ENCODE measurements around the gene SNRNP70. TPM values are rescaled to one million over a fixed set of nuclear protein-coding genes. Genes with fewer than 3 reads are reported as not detected.

Gene SNRNP70, protein sequence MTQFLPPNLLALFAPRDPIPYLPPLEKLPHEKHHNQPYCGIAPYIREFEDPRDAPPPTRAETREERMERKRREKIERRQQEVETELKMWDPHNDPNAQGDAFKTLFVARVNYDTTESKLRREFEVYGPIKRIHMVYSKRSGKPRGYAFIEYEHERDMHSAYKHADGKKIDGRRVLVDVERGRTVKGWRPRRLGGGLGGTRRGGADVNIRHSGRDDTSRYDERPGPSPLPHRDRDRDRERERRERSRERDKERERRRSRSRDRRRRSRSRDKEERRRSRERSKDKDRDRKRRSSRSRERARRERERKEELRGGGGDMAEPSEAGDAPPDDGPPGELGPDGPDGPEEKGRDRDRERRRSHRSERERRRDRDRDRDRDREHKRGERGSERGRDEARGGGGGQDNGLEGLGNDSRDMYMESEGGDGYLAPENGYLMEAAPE
- total RNA-seq (2022; extraction: Qiagen RNA extraction; ENCODE audit: low read depth), result 263 to 401 TPM (median 360 TPM) in 5 replicates

DNA sequence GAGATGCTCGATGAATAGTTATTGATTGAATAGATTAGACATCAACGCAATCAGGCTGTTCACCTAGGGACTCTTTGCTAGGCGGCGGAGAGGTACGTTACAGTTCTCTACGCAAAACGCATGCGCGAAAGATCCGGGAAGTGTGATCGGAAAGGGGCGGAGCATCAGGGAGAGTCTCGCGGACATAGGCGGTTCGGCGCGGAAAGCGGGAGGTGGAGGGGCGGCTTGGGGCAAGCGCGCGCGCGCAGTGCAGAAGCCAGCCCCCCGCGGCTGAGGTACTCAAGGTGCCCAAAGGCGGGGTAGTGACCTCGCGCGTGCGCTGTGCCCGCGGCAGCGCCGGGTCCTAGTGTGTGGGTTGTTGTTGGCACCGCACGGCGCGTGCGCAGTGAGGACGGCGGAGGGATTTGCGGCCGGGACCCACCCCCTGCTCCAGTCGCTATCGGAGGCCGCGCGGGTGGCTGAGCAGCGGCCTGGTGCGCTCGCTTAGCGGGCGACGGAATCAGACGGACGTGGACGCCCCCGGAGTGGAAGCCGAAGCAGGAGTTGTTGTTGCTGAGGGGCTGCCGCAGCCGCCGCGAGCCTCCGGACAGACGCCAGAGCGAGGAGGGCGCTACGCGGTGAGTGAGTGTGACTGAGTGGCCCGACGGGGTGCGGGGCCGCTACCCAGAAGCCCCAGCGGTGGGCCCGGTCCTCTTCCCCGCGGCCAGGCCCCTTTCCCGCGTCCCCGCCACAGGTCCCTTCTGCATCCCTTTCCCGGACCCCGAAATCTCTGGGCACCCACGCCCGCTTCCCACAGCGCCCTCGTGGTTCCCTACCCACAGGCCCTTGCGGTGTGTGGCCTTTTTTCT is at the start of gene SNRNP70:
SNRNP70 (plus strand) TSS at position 432 of the 848 bp plus-strand sequence. CDS start 964 bp downstream, outside the sequence.

DNA sequence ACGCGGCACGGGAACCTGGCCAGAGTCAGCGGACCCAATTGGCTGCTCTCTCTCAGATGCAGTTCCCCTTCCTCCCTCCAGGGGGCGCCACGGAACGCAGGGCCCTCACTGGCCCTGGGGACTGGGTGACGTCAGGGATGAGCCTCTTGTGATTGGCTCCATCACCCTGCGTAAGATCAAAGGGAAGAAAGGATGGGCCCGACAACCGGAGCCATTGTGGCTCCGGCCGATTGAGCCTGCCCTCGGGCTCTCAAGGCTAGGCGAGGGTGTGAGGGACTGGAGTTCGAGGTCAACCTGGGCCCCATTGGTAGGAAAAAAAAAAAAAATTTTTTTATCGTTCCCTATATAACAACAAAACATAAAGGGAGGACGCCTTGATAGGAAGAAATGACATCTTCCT is 48.4 kb upstream of the SNRNP70 start, which contains the start of gene CGB1:
CGB1 (minus strand) TSS at position 81 of the 400 bp plus-strand sequence. CDS start 184 bp downstream, outside the sequence.

DNA sequence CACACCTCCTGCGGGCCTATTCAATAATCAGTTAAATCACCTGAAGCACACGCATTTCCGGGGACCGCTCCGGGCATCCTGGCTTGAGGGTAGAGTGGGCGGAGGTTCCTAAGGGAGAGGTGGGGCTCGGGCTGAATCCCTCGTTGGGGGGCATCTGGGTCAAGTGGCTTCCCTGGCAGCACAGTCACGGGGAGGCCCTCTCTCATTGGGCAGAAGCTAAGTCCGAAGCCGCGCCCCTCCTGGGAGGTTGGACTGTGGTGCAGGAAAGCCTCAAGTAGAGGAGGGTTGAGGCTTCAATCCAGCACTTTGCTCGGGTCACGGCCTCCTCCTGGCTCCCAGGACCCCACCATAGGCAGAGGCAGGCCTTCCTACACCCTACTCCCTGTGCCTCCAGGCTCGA is 41.7 kb upstream of the SNRNP70 start, which contains the start of gene CGB5:
CGB5 (plus strand) TSS at position 301 of the 400 bp plus-strand sequence. CDS start 362 bp downstream, outside the sequence.

DNA sequence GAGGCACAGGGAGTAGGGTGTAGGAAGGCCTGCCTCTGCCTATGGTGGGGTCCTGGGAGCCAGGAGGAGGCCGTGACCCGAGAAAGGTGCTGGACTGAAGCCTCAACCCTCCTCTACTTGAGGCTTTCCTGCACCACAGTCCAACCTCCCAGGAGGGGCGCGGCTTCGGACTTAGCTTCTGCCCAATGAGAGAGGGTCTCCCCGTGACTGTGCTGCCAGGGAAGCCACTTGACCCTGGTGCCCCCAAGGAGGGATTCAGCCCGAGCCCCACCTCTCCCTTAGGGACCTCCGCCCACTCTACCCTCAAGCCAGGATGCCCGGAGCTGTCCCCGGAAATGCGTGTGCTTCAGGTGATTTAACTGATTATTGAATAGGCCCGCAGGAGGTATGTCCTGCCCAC is 36.2 kb upstream of the SNRNP70 start, which contains the start of gene CGB8:
CGB8 (minus strand) TSS at position 101 of the 400 bp plus-strand sequence. CDS start 372 bp downstream, outside the sequence.

DNA sequence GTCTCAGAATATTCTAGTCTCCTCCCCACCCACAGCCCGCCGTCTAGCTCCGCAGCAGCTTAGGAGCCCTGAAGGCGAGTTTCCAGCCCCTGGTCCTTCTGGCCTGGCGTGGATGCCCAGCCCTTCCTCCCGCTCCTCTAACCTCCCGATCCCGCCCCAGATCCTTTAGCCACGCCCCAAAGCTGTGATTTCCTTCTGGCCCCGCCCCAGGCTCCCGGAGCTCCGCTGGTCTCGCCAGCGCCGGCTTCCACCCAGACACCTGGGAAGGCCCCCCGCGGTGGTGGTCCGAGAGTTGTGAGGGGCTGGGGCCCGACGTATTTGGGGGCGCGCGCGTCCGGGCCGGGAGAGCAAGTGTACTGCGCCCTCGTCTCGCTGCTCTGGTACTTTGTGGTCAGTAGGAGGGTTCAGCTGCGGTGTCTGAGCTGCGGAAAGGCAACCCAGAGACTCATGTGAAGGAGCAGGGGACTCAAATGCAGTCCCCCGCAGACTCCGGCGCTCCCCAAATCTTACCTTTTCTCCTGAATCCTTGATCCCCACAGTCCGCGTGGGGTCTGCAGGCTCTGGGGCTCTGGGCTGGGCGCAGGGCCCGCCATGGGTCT is 27.5 kb upstream of the SNRNP70 start, which contains the start of gene CGB7:
CGB7 (minus strand) TSS at position 114 of the 599 bp plus-strand sequence. CDS start 2,374 bp downstream, outside the sequence.

DNA sequence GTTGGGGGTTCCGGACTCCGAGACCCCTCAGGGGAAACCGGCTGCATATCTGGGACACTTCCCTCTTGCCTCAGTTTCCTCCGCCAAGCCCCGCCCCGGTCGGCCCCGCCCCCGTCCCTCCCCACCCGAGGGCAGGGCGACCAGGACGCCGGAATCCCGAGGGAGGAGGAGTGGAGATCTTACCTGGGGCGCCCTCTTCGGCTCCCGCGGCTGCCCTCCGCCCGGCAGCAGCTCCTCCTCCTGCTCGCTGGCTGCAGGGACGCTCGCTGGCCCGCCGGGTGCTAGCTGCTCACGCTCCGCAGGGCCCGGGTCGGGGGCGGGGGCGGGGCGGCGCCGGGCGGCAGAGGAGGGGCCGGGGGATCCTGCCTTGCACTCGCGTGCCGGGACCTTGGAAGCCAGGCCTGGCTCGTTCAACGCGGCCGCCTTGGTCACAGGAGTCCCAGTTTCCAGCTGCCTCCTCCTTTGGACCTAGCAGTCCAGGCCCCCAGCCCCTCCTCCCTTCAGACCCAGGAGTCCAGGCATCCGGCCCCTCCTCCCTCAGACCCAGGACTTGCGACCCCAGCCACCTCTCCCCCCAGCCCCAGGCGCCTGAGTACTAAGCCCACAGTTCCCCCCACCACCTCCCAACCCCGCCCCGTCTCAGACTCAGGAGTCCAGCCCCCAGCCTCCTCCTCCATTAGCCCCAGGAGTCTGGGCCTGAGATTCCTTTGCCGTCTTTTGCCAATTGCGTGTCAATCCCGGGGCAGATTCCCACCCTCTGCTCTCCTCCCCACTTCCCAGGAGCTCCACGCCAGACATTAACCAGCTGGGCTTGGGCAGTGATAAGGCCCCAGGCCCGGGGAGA is 20.3 kb upstream of the SNRNP70 start, which contains the start of gene NTF4:
NTF4 (minus strand) TSS at position 51 of the 844 bp plus-strand sequence. CDS start 2,821 bp downstream, outside the sequence.

DNA sequence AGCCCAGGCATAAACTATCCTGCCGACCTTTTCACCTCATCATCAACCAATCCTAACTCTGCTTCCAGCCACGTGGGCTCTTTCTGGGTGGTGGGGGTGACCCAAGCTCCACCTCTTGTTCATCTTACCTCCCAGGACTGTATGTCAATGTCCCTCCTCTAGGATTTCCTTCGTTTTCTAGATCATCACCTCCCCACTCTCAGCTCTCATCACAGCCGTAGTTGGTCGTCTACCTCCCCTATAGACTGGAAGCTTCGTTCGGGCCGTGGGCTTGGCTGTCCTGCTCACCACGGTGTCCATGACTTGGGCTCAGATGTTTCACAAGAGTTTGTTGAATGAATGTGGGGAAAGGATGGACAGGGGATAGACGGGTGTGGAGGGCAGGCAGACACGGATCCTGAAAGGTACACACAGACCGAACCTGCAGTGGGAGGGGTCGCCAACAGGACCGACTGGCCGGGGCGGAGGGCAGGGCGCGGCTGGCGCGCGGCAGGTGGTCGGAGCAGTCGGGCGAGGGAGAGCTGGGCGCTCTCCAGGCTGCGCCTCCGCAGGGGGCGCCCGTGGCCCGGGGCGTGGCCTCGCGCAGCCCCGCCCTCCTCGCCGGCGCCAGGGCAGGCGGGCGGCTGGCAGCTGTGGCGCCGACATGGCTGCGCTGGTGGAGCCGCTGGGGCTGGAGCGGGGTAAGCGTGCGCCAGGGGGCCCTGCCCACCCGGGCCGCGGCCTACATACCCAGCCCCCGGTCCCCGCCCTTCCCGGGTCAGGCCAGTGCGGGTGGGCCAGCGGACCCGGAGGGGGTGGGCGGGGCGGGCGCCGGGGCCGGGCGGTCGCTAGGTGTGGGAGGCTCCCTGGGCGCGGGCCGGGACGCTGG is 28.7 kb downstream of the SNRNP70 start, which contains the start of gene LIN7B:
LIN7B (plus strand) TSS at position 609 of the 868 bp plus-strand sequence; CDS start at position 644, 35 bp downstream.

DNA sequence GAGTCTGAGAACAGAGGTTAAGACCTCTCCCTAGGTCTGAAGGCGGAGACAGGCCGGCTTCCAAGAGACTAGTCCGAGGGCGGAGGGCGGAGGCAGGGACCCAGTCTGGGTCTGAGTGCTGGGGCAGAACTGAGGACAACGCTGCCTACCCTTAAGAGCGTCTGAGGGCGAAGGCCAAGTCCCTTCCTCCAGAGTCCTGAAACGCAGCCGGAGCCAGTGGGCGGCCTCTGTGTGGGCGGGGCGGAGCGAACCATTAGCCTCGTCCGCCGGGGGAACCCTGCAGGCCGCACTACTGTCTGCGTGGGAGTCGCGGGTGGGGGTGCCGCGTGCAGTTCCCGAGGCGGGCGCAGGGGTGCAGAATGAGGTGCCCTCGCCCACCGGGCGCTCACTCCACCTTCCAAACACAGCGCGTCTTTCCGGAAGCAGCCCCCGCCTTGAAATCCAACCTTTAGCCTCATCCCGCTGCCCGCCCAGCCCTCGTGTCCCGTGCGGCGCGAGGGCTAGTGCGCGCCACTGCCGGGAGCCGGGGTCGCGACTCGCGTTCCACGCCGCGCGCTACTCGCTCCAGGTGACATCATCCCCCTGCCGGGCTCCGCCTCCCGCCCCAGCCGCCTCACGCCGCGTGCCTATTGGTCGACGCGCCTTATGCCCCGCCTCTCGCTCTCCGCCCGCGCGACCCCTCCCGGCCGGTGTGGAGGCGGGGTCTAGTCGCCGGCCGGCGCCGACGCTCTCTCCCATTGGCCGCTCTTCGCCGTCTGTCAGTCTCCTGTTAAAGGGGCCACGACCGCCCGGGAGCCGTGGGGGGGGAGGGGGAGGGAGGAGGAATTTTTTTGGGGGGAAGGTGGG is 33.5 kb downstream of the SNRNP70 start, which contains the start of gene C19orf73:
C19orf73 (minus strand) TSS at position 579 of the 846 bp plus-strand sequence; CDS start at position 458, 121 bp downstream.

DNA sequence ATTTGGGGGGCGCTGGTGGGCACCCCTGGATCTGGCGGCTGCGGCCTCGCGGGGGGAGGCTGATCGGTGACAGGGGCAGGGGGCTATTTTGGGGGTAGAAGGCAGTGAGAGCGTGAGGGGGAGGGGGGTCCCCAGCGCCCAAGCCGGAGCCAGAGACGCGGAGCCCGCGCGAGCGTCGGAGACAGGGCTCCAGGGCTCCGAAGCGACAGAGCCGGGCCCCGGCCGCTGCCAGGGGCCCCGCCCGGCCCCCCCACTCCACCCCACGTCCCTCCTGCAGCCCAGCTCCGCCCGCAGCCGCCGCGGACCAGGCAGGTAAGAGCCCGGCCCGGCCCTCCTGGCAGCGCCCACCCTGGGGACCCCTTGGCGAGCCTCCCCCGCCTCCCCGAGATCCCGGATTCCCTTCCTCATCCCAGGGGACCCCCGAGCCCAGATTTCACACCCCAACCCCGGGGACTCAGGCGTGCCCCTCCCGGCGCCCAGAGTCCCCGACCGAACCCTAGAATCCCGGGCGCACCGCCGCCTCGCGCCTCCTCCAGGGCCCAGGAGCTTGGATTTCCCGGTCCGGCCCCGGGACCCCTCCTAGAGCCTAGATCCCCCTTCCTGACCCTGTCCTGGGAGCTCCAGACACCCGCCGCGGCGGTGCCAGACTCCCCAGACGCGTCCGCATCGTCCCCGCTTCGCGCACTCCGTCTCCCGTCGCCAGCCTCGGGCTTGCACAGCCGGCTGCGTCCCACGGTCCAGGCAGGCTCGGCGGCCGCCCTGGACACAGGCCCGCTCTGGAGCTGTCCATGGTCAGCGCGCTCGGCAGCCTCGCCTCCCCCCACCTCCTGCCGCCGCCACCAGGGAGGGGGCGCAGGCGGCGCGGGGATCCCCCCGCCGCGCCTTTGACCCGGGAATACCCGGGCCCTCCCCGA is 34.4 kb downstream of the SNRNP70 start, which contains the start of gene PPFIA3:
PPFIA3 (plus strand) TSS at position 134 of the 914 bp plus-strand sequence. CDS start 8,330 bp downstream, outside the sequence.

DNA sequence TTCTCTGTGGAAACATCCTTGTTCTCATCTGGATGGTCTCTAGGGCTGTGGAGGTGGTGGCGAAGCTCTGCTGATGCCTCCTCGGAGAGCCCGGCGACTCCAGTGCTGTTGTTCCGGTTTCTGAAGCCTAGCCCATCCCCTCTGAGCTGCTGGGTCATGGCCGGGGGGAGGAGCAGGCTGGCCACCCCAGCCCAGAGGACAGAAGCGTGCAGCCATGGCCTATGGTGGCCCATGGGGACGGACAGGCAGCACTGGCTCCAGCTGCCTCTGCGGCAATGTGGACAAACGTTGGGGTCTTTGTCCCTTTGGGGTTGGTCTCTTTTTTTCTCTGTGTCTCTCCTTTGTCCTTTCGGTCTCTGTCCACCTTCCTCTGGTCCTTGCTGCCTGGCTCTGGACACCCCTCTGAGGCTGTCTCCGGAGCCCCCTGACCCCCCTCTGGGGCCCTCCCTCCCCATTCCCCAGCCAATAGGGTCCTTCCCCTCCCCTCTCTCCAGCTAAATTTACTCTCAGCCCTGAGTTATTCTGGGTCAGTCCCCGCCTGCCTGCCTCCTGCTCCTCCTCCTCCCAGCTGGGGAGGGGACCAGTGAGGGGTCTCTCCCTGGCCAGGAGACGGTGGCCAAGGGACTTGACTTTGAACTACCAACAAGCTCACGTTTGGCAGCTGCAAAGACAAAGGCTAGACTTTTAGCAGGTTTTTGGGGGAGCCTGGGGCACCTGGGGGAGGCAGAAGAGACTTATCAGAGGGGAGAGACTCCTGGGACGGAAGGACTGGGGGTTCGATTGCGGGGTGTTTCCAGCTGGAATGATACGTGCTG is 70.0 kb downstream of the SNRNP70 start, which contains the start of gene HRC:
HRC (minus strand) TSS at position 392 of the 815 bp plus-strand sequence; CDS start at position 233, 159 bp downstream.

DNA sequence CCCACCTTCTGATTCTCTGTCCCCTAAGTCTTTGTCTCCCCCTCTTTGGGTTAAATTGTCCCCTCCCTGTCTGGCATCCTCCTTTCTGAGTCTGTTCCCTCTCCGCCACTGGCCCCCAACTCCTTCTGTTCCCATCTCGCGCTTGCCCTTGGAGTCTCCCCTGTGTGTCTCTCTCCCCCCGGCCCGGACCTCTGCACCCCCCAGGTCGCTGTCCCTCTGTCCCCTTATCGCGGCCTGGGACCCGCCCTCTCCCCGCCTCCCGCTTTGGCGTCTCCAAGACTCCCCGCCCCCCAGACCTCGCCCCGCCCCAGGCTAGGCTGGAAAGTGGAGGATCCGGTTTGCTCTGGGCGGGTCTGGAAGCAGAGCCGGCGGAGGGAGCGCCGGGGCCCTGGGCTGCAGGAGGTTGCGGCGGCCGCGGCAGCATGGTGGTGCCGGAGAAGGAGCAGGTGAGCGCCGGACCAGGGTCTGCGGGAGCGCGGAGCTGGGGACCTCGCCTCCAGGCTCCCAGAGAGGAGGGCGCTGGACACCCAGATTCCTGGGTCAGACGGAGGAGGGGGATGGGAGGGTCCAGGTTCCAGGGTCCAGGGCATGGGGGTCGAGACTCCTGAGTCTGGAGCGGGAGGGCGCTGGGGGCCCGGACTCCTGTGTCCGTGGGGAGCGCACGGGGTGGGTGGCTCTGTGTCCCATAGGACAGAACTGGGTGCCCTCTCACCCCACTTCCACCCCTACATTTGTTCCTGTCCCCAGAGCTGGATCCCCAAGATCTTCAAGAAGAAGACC is 72.4 kb downstream of the SNRNP70 start, which contains the start of gene TRPM4:
TRPM4 (plus strand) TSS at position 348 of the 780 bp plus-strand sequence; CDS start at position 423, 75 bp downstream.

